ENCODE data around the gene ANKRD11.

DNA sequence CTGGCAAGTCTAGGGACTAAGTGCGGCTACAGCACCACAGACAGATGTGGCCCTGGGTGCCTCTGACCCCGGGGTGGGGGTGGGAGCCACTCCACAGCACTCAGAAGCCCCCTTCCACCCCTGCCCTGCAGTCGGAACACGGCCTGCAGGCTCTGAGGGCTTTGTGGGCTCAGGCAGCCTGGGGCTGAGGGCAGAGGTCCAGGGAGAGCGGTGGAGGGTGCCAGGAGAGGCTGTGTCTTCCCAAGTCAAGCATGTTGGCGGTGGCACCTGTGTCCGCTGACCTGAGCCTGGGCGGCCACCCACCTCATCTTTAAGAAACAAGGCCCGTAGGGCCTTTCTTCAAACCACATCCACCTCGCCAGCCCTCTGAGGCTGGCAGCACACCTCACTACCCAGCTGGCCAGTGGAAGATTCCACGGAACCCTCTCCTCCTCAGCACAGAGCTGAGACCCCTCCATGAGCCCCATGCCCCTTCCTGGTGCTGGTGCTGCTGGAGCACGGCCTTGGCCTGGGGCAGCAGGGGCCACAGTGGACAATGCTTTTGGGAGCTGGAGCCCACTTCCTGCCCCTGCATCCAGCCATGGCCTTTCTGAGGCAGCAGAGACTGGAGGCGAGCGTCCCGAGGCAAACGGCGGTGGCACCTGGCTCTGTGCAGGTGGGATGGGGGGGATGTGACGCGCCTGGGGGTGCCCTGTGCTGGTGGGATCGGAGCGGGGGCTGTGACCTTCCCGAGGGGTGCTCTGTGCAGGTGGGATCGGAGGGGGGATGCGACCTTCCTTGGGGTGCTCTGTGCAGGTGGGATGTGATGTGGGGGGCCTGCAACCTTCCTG, 195.1 kb downstream of the ANKRD11 start:
- no peak for TF ChIP-seq CTCF (IDR thresholded peaks at IDR 0.05; ENCODE audit: poor library complexity, severe bottlenecking)
- no peak for TF ChIP-seq EZH2 (IDR thresholded peaks at IDR 0.05; ENCODE audit: borderline replicate concordance, insufficient read depth, low read length, poor library complexity, severe bottlenecking)
- TF ChIP-seq TAF1 (IDR thresholded peaks at IDR 0.05; ENCODE audit: low read depth): no peak
- TF ChIP-seq POLR2AphosphoS5 (IDR thresholded peaks at IDR 0.05): no peak
- no peak for TF ChIP-seq EP300 (conservative IDR thresholded peaks at IDR 0.05; ENCODE audit: poor library complexity, severe bottlenecking)
- no peak for TF ChIP-seq SMC3 (conservative IDR thresholded peaks at IDR 0.05; ENCODE audit: poor library complexity)
- TF ChIP-seq, protein P1, sequence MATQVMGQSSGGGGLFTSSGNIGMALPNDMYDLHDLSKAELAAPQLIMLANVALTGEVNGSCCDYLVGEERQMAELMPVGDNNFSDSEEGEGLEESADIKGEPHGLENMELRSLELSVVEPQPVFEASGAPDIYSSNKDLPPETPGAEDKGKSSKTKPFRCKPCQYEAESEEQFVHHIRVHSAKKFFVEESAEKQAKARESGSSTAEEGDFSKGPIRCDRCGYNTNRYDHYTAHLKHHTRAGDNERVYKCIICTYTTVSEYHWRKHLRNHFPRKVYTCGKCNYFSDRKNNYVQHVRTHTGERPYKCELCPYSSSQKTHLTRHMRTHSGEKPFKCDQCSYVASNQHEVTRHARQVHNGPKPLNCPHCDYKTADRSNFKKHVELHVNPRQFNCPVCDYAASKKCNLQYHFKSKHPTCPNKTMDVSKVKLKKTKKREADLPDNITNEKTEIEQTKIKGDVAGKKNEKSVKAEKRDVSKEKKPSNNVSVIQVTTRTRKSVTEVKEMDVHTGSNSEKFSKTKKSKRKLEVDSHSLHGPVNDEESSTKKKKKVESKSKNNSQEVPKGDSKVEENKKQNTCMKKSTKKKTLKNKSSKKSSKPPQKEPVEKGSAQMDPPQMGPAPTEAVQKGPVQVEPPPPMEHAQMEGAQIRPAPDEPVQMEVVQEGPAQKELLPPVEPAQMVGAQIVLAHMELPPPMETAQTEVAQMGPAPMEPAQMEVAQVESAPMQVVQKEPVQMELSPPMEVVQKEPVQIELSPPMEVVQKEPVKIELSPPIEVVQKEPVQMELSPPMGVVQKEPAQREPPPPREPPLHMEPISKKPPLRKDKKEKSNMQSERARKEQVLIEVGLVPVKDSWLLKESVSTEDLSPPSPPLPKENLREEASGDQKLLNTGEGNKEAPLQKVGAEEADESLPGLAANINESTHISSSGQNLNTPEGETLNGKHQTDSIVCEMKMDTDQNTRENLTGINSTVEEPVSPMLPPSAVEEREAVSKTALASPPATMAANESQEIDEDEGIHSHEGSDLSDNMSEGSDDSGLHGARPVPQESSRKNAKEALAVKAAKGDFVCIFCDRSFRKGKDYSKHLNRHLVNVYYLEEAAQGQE (IDR thresholded peaks at IDR 0.05; ENCODE audit: borderline replicate concordance): no peak
- TF ChIP-seq RAD21 (conservative IDR thresholded peaks at IDR 0.05): no peak
